K562 (cell line): Measurements from ENCODE around the gene SLC10A4. TPM values are rescaled to one million over a fixed set of nuclear protein-coding genes. Genes with fewer than 3 reads are reported as not detected.

ENCODE experiments used
- BDP1 ChIP-seq: IDR thresholded peaks from 3 replicates; pipeline ENCODE4 v1.6.1; 2011; ENCODE audit not compliant: insufficient read length, insufficient read depth
- BRF1 ChIP-seq: IDR thresholded peaks from 3 replicates; pipeline ENCODE4 v1.6.1; 2011; ENCODE audit warnings: borderline replicate concordance, mild to moderate bottlenecking; ENCODE audit not compliant: insufficient read length; ENCODE audit errors: extremely low read depth
- CBFA2T3 ChIP-seq: fragments of 450-650 bp; IDR thresholded peaks from 2 replicates; pipeline ENCODE4 v1.6.1; 2017
- GTF2B ChIP-seq: IDR thresholded peaks from 2 replicates; pipeline ENCODE4 v1.6.1; 2011; ENCODE audit not compliant: insufficient read length; ENCODE audit errors: extremely low read depth
- MAFF ChIP-seq: IDR thresholded peaks from 2 replicates; pipeline ENCODE4 v1.6.1; 2012; ENCODE audit warnings: low read length, improper control_type of control experiment
- MBD2 ChIP-seq: sonication (generic); IDR thresholded peaks from 2 replicates; pipeline ENCODE4 v1.6.1; 2016; ENCODE audit warnings: low read depth, borderline replicate concordance
- MXI1 ChIP-seq: IDR thresholded peaks from 2 replicates; pipeline ENCODE4 v1.6.1; 2011; ENCODE audit warnings: low read depth, mild to moderate bottlenecking, improper control_type of control experiment, low read length
- NR0B1 ChIP-seq: fragments of 450-650 bp; IDR thresholded peaks from one replicate; pipeline ENCODE4 v1.6.1; 2018; ENCODE audit warnings: mild to moderate bottlenecking, moderate library complexity; ENCODE audit not compliant: partially characterized antibody
- PTRF ChIP-seq: fragments of 450-650 bp; IDR thresholded peaks from 2 replicates; pipeline ENCODE4 v1.6.1; 2016; ENCODE audit warnings: mild to moderate bottlenecking, missing genetic modification characterization, missing compliant biosample characterization
- SETDB1 ChIP-seq: IDR thresholded peaks from one replicate; pipeline ENCODE4 v1.6.1; 2012; ENCODE audit warnings: low read length, control low read depth, inconsistent platforms
- SMARCA5 ChIP-seq: fragments of 450-650 bp; IDR thresholded peaks from 2 replicates; pipeline ENCODE4 v1.6.1; 2016
- THRA ChIP-seq: fragments of 450-650 bp; IDR thresholded peaks from 2 replicates; pipeline ENCODE4 v1.6.1; 2017; ENCODE audit warnings: mild to moderate bottlenecking, moderate library complexity
- THRB ChIP-seq: fragments of 450-650 bp; formaldehyde crosslinking; conservative IDR thresholded peaks from 2 replicates; pipeline ENCODE4 v1.4.0; 2022; ENCODE audit warnings: mild to moderate bottlenecking, missing genetic modification characterization
- ZBTB49 ChIP-seq: sonication (generic); formaldehyde crosslinking; IDR thresholded peaks from 2 replicates; pipeline ENCODE4 v1.8.0; 2022; ENCODE audit warnings: missing genetic modification reagents, mild to moderate bottlenecking, borderline replicate concordance
- ZHX1 ChIP-seq: fragments of 150-350 bp; conservative IDR thresholded peaks from 2 replicates; pipeline ENCODE4 v1.6.1; 2014; ENCODE audit warnings: low read length
- ZNF12 ChIP-seq: sonication (generic); formaldehyde crosslinking; IDR thresholded peaks from 2 replicates; pipeline ENCODE4 v1.4.0; 2020; ENCODE audit warnings: mild to moderate bottlenecking, missing genetic modification reagents
- ZNF347 ChIP-seq: fragments of 450-650 bp; formaldehyde crosslinking; IDR thresholded peaks from 2 replicates; pipeline ENCODE4 v1.4.0; 2020; ENCODE audit warnings: low read depth, mild to moderate bottlenecking, moderate library complexity
- ZNF384 ChIP-seq: IDR thresholded peaks from 2 replicates; pipeline ENCODE4 v1.6.1; 2012; ENCODE audit warnings: low read depth, low read length, improper control_type of control experiment
- ZSCAN32 ChIP-seq: fragments of 450-650 bp; formaldehyde crosslinking; IDR thresholded peaks from 2 replicates; pipeline ENCODE4 v1.4.0; 2020; ENCODE audit warnings: mild to moderate bottlenecking, moderate library complexity
- polyA plus RNA-seq, 8 experiments: library from polyadenylated mRNA; depleted of rRNA in 4 of 8; stranded (reverse) in 5 of 8; unstranded in 3 of 8; fragments of >200 nt; fragmentation: Nextera tagmentation in 2 of 8; fragmentation: Illumina TruSeq in 1 of 8; extraction: Ambion mirVana in 2 of 8; extraction: Trizol in 1 of 8; gene quantifications; 2 replicates each; pipeline versions ENCODE4 v1.2.1 to v1.2.3, GENCODE V29; 2011 to 2014; ENCODE audit warnings: inconsistent platforms in 1 of 8, missing spikeins in 1 of 8
- total RNA-seq, 7 experiments: library from RNA; depleted of rRNA in 6 of 7; stranded (reverse); fragments of >200 nt in 6 of 7; fragmentation: Illumina TruSeq in 2 of 7; extraction: Trizol in 2 of 7; gene quantifications; 2 replicates each; pipeline versions ENCODE4 v1.2.1 to v1.2.3, GENCODE V29; 2011 to 2021; ENCODE audit warnings: low replicate concordance in 1 of 7

The SLC10A4 gene
- total and polyA plus RNA-seq, 9 of the 15 experiments (the other 6 are each of a cell fraction or from before 2014, with no cell fraction given), result 2.5 to 16.9 (median 9.3) TPM

GRCh38 chr4:48483006-48483776 is at the start of gene SLC10A4 (continued):
- TF ChIP-seq ZNF12 (CRISPR knock-in tag) (no peak), ZBTB49 (no peak), BDP1 (no peak), SETDB1 (no peak), MBD2 (no peak), MXI1 (no peak), GTF2B (no peak), MAFF (no peak), NR0B1 (no peak), THRB (CRISPR knock-in tag) (no peak), BRF1 (no peak), ZNF347 (CRISPR knock-in tag) (no peak), ZNF384 (no peak), PTRF (no peak), SMARCA5 (no peak), CBFA2T3 (peak; percentile 70), THRA (no peak), ZHX1 (no peak), ZSCAN32 (no peak)
